Right lobe of liver (tissue), 4 donors: ENCODE data around the gene COL1A2.

Experiments
- CTCF ChIP-seq, 4 donors: fragments of 200-600 bp in 3 of 4; fragments of 450-650 bp in 1 of 4; IDR thresholded peaks; one replicate each; pipeline versions ENCODE4 v1.5.1 to v1.8.0; 2016 to 2022; ENCODE audit warnings: antibody characterized with exemption in 4 of 4, mild to moderate bottlenecking in 2 of 4
- POLR2A ChIP-seq: fragments of 450-650 bp; IDR thresholded peaks from one replicate; pipeline ENCODE4 v1.6.1; 2017; ENCODE audit warnings: antibody characterized with exemption, mild to moderate bottlenecking
- donor health status: DM: no; HTN: no; CAD: no.
- donor health status: DM: no; HTN: no; CAD: no.
- donor health status: DM: no; HTN: yes; CAD: no.

DNA sequence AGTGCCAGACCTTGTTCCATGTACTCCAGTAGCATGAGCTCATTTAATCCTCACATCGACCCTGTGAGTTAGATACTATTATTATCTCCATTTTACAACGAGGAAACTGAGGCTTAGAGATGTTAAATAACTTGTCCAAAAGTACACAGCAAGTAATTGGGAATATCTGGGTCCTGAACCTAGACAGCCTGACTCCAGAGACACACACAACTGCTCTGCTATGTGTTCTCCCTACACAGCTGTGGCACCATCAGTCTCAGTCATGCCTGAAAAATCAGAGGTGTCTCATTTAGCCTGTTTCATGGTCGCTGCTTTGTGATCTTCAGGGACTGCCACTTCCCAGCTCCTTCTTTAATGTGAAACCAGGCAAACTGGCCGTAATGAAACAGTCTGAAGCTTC is 56.5 kb downstream of the COL1A2 start:
- TF ChIP-seq CTCF (IDR thresholded peaks at IDR 0.05) = no peak
- TF ChIP-seq POLR2A = no peak
